Measurements from ENCODE around the gene PTRHD1. TPM values are rescaled to one million over a fixed set of nuclear protein-coding genes. Genes with fewer than 3 reads are reported as not detected.
A peak's percentile ranks its signal among the peaks of the same experiment; 100 is the strongest.

PTRHD1 gene
- total RNA-seq, 3 donors from 2014 or later (not counting 1 experiment from before 2014, with no cell fraction given) = 12.7 to 22.9 (median 15.9) TPM

GRCh38 chr2:24771061-24771460 lies 22.1 kb downstream of the PTRHD1 start:
- Histone ChIP-seq H3K9me3 (ENCODE audit: control insufficient read depth, insufficient read depth, low read length) (no peaks in the 10 kb centered on the region), H3K36me3 (ENCODE audit: control insufficient read depth, insufficient read depth, low read length) (peaks cover 26% of the 10 kb centered on the region), H3K27me3 (ENCODE audit: control insufficient read depth, insufficient read depth, low read length) (no peaks in the 10 kb centered on the region), H3K27ac (ENCODE audit: low read length) (no peak overlapping the region), H3K4me3 (ENCODE audit: low read length) (no peak overlapping the region), H3K4me1 (ENCODE audit: control insufficient read depth, insufficient read depth, low read length) (no peaks in the 10 kb centered on the region)
- no peaks in the 10 kb centered on the region for H3K9me3 Mint-ChIP-seq
- DNase-seq (no peak), ATAC-seq (no peak)
- H3K4me1 Mint-ChIP-seq = peaks cover 13 to 17% of the 10 kb centered on the region in 2 donors
- H3K4me3 Mint-ChIP-seq = no peak overlapping the region
- H3K36me3 Mint-ChIP-seq = peaks cover 8% of the 10 kb centered on the region
- 96% methylated on average over 5 of the region's 5 CpGs for WGBS (ENCODE audit: insufficient coverage)
- no peak for TF ChIP-seq CTCF (IDR thresholded peaks at IDR 0.05)
- intact Hi-C loops (cut with micrococcal nuclease) = no loop called here
- peak overlapping the region; percentile 5 to 6 for H3K27ac Mint-ChIP-seq
- H3K27me3 Mint-ChIP-seq (ENCODE audit: low read depth in 2 of 2) = no peaks in the 10 kb centered on the region

GRCh38 chr2:24768601-24769000 lies 24.6 kb downstream of the PTRHD1 start:
- no peak for ATAC-seq
- Mint-ChIP-seq H3K27ac (no peak overlapping the region), H3K4me1 (peaks cover 26 to 37% of the 10 kb centered on the region in 2 donors), H3K9me3 (no peaks in the 10 kb centered on the region), H3K4me3 (no peak overlapping the region), H3K27me3 (ENCODE audit: low read depth in 2 of 2) (no peaks in the 10 kb centered on the region), H3K36me3 (peaks cover 21% of the 10 kb centered on the region)
- Histone ChIP-seq H3K27me3 (ENCODE audit: control insufficient read depth, insufficient read depth, low read length) (no peaks in the 10 kb centered on the region), H3K4me1 (ENCODE audit: control insufficient read depth, insufficient read depth, low read length) (no peaks in the 10 kb centered on the region), H3K36me3 (ENCODE audit: control insufficient read depth, insufficient read depth, low read length) (peaks cover 37% of the 10 kb centered on the region), H3K4me3 (ENCODE audit: low read length) (no peak overlapping the region), H3K9me3 (ENCODE audit: control insufficient read depth, insufficient read depth, low read length) (no peaks in the 10 kb centered on the region), H3K27ac (ENCODE audit: low read length) (no peak overlapping the region)
- 93% methylated on average over 7 of the region's 7 CpGs for WGBS (ENCODE audit: insufficient coverage)
- intact Hi-C loops (cut with micrococcal nuclease) = no loop called here
- DNase-seq = no peak
- TF ChIP-seq CTCF (IDR thresholded peaks at IDR 0.05) = no peak

- Histone ChIP-seq H3K27ac (ENCODE audit: low read length) (no peak overlapping the region), H3K9me3 (ENCODE audit: control insufficient read depth, insufficient read depth, low read length) (no peaks in the 10 kb centered on the region), H3K4me3 (ENCODE audit: low read length) (no peak overlapping the region), H3K4me1 (ENCODE audit: control insufficient read depth, insufficient read depth, low read length) (no peaks in the 10 kb centered on the region), H3K27me3 (ENCODE audit: control insufficient read depth, insufficient read depth, low read length) (no peaks in the 10 kb centered on the region), H3K36me3 (ENCODE audit: control insufficient read depth, insufficient read depth, low read length) (peaks cover 39% of the 10 kb centered on the region)
- no peak for ATAC-seq
- Mint-ChIP-seq H3K27me3 (ENCODE audit: low read depth in 2 of 2) (no peaks in the 10 kb centered on the region), H3K9me3 (no peaks in the 10 kb centered on the region), H3K4me1 (peaks cover 26 to 37% of the 10 kb centered on the region in 2 donors), H3K4me3 (no peak overlapping the region), H3K27ac (no peak overlapping the region), H3K36me3 (peaks cover 21% of the 10 kb centered on the region)
- no peak for DNase-seq
- 97% methylated on average over 4 of the region's 5 CpGs for WGBS (ENCODE audit: insufficient coverage)
- intact Hi-C loops (cut with micrococcal nuclease) = no loop called here
- no peak for TF ChIP-seq CTCF (IDR thresholded peaks at IDR 0.05)
Measured at GRCh38 chr2:24768013-24768412, 25.2 kb downstream of the PTRHD1 start.

- Histone ChIP-seq H3K9me3 (ENCODE audit: control insufficient read depth, insufficient read depth, low read length) (no peaks in the 10 kb centered on the region), H3K36me3 (ENCODE audit: control insufficient read depth, insufficient read depth, low read length) (peaks cover 50% of the 10 kb centered on the region), H3K27ac (ENCODE audit: low read length) (no peak overlapping the region), H3K4me1 (ENCODE audit: control insufficient read depth, insufficient read depth, low read length) (no peaks in the 10 kb centered on the region), H3K4me3 (ENCODE audit: low read length) (no peak overlapping the region), H3K27me3 (ENCODE audit: control insufficient read depth, insufficient read depth, low read length) (no peaks in the 10 kb centered on the region)
- no peak for TF ChIP-seq CTCF (IDR thresholded peaks at IDR 0.05)
- ATAC-seq = no peak
- Mint-ChIP-seq H3K4me1 (peaks cover 26 to 37% of the 10 kb centered on the region in 2 donors), H3K36me3 (peaks cover 23% of the 10 kb centered on the region), H3K9me3 (no peaks in the 10 kb centered on the region), H3K27ac (peak overlapping the region; percentile 60 to 82), H3K27me3 (ENCODE audit: low read depth in 2 of 2) (no peaks in the 10 kb centered on the region), H3K4me3 (no peak overlapping the region)
- 61% methylated on average over 6 of the region's 6 CpGs for WGBS (ENCODE audit: insufficient coverage)
- no peak for DNase-seq
- intact Hi-C loops (cut with micrococcal nuclease) = no loop called here
Measured at GRCh38 chr2:24766609-24767008, 26.6 kb downstream of the PTRHD1 start.
